Subcutaneous adipose tissue (tissue), 4 donors: Measurements from ENCODE around the gene MUCL1. TPM values are rescaled to one million over a fixed set of nuclear protein-coding genes. Genes with fewer than 3 reads are reported as not detected.

Experiments
- CTCF ChIP-seq: fragments of 450-650 bp; IDR thresholded peaks from one replicate; pipeline ENCODE4 v1.5.1; 2016; ENCODE audit warnings: low read depth, mild to moderate bottlenecking, control low read depth, antibody characterized with exemption, moderate library complexity
- total RNA-seq, 4 donors: library from RNA; depleted of rRNA; stranded (reverse); fragments of >200 nt; gene quantifications; one replicate each; pipeline ENCODE4 v1.1.0, GENCODE V29; 2016

Gene MUCL1
- total RNA-seq, 4 donors from 2014 or later: not detected

DNA sequence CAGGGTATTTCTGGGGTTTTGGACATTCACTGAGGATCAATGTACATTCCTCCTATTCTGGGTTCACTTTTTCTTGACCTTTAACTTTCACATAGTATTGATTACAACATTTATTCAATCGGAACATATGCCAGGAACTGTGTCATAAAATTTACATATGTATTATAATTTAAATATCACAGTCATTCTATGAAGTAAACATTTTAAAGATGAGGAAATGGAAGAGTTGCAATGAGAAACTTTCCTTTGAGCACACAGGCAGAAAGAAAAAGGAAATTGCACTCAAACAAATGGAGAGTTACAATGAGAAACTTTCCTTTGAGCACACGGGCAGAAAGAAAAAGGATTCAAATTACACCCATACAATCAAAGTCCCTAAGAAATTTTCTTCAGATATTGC lies 3.1 kb downstream of the MUCL1 start:
- no peak for TF ChIP-seq CTCF

GRCh38 chr12:54858562-54858961 lies 4.2 kb downstream of the MUCL1 start:
- no peak for TF ChIP-seq CTCF

GRCh38 chr12:54859502-54859901 lies 5.2 kb downstream of the MUCL1 start:
- TF ChIP-seq CTCF: no peak

DNA sequence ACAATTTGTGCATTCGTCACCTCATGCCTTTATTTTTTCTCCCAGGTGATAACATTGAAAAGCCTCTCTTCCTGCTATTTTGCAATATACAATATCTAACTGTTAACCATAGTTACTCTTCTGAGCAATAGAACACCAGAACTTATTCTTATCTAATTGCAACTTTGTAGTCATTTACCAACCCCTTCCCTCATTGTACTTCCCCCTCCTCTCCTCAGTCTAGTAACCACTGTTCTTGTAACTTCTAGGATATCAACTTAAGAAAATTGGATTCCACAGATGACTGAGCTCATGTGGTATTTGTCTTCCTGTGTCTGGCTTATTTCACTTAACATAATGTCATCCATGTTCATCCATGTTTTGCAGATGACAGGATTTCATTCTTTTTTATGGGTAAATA lies 7.6 kb downstream of the MUCL1 start:
- no peak for TF ChIP-seq CTCF

DNA sequence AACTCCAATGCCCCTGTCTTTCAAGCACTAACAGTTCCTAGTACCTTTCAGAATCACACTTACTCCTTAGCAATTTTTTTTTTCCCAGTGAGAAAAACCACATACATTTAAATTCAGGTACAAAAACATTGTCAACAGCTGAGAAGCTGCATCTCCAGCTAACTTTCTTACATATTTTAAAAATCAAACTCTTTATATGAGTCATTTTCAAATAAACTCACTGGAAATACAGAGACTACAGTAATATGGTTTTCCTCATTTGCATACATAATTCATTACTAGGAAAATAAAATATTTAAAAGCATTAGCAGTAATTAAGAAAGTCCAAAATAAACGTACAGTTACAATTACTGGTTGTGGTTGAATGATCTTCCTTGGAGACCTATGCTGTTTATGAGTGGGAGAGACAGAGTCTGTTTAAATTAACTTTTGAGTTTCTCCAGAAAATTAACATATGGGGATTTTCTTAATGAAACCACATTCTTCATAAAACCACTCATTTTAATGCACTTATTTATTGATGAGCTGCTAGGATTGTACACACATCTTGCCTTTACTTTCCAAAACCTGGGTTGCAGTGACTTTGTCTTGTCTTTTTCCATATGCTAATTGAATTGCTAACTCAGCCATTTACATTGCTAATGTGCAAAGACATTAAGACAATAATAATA lies 9.8 kb downstream of the MUCL1 start:
- no peak for TF ChIP-seq CTCF

- TF ChIP-seq CTCF: no peak
Measured at GRCh38 chr12:54865683-54866324, 11.5 kb downstream of the MUCL1 start.

- TF ChIP-seq CTCF: no peak
Measured at GRCh38 chr12:54868690-54869089, 14.4 kb downstream of the MUCL1 start.
